RWPE2 (cell line): ENCODE measurements around the gene ABCC12.
A peak's percentile ranks its signal among the peaks of the same experiment; 100 is the strongest.

Source experiments
- ATAC-seq: fragments of 200-7000 bp; cut with Tn5 transposase; 3 replicates; pipeline ENCODE4 v1.9.1; 2021; ENCODE audit warnings: low read depth
- DNase-seq: peaks from one replicate; pipeline ENCODE4 v3.0.0-alpha.2; 2020; ENCODE audit warnings: low spot score
- H3K27ac ChIP-seq: fragments of 450-650 bp; 2 replicates; pipeline ENCODE4 v1.5.1; 2017; ENCODE audit warnings: mild to moderate bottlenecking; ENCODE audit not compliant: poor library complexity, severe bottlenecking
- H3K27me3 ChIP-seq: fragments of 250-450 bp; sonication (Bioruptor Pico); 2 replicates; pipeline ENCODE4 v1.5.1; 2021; ENCODE audit warnings: mild to moderate bottlenecking, moderate library complexity; ENCODE audit not compliant: insufficient read depth, poor library complexity, severe bottlenecking
- H3K36me3 ChIP-seq: fragments of 250-450 bp; sonication (Bioruptor Pico); 2 replicates; pipeline ENCODE4 v1.5.1; 2020; ENCODE audit warnings: low read depth, mild to moderate bottlenecking, moderate library complexity
- H3K4me1 ChIP-seq: fragments of 250-450 bp; sonication (Bioruptor Pico); 2 replicates; pipeline ENCODE4 v1.5.1; 2021; ENCODE audit warnings: mild to moderate bottlenecking, moderate library complexity; ENCODE audit not compliant: insufficient read depth, poor library complexity, severe bottlenecking
- H3K4me3 ChIP-seq: fragments of 250-450 bp; sonication (Bioruptor Pico); 2 replicates; pipeline ENCODE4 v1.5.1; 2021; ENCODE audit warnings: mild to moderate bottlenecking, moderate library complexity; ENCODE audit not compliant: severe bottlenecking
- H3K9me3 ChIP-seq: fragments of 250-450 bp; sonication (Bioruptor Pico); 2 replicates; pipeline ENCODE4 v1.5.1; 2021; ENCODE audit warnings: mild to moderate bottlenecking, moderate library complexity; ENCODE audit not compliant: severe bottlenecking
- TF ChIP-seq, protein P1 (sequence below): fragments of 450-650 bp; IDR thresholded peaks from one replicate; pipeline ENCODE4 v1.5.1; 2017; ENCODE audit warnings: mild to moderate bottlenecking, moderate library complexity; ENCODE audit not compliant: poor library complexity, severe bottlenecking

ABCC12 gene

DNA sequence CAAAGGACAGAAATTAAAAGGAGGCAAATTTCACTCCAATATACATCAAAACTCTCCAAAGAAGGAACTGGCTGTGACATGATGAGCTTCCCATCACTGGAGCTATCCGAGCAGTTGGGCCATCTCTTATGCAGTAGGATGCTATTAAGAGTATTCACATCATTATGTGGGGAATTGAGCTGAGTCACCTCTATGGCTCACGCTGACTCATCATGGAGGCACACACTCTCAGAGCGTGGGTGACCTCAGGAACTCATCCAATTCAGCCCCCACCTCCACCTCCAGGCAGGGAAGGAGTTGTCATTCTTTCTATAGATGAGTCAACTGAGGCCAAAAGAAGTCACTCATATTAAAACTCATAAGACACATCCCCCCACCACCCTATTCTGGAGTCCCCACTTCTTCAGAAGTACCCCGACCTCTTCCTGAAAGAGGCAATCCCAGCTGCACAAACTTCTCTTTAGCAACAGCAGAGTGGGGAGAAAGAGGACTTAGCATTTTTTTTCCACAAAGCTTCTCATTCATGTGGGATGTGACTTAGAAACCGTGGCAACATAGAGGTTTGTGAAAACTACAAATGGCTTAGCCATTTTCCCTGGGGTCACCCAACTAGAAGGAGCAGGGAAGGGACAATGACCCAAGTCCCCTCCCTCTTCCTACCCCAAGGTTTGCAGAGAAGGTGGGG is 32.5 kb downstream of the ABCC12 start:
- TF ChIP-seq, protein P1, sequence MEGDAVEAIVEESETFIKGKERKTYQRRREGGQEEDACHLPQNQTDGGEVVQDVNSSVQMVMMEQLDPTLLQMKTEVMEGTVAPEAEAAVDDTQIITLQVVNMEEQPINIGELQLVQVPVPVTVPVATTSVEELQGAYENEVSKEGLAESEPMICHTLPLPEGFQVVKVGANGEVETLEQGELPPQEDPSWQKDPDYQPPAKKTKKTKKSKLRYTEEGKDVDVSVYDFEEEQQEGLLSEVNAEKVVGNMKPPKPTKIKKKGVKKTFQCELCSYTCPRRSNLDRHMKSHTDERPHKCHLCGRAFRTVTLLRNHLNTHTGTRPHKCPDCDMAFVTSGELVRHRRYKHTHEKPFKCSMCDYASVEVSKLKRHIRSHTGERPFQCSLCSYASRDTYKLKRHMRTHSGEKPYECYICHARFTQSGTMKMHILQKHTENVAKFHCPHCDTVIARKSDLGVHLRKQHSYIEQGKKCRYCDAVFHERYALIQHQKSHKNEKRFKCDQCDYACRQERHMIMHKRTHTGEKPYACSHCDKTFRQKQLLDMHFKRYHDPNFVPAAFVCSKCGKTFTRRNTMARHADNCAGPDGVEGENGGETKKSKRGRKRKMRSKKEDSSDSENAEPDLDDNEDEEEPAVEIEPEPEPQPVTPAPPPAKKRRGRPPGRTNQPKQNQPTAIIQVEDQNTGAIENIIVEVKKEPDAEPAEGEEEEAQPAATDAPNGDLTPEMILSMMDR: no peak
- peaks cover 27% of the 10 kb centered on the region for H3K4me1 ChIP-seq
- peak overlapping the region; percentile 60 for H3K27ac ChIP-seq
- H3K4me3 ChIP-seq: no peak overlapping the region
- DNase-seq (peak; percentile 94), ATAC-seq (peak; percentile 89)
- no peaks in the 10 kb centered on the region for H3K9me3 ChIP-seq
- no peaks in the 10 kb centered on the region for H3K27me3 ChIP-seq
- no peaks in the 10 kb centered on the region for H3K36me3 ChIP-seq

DNA sequence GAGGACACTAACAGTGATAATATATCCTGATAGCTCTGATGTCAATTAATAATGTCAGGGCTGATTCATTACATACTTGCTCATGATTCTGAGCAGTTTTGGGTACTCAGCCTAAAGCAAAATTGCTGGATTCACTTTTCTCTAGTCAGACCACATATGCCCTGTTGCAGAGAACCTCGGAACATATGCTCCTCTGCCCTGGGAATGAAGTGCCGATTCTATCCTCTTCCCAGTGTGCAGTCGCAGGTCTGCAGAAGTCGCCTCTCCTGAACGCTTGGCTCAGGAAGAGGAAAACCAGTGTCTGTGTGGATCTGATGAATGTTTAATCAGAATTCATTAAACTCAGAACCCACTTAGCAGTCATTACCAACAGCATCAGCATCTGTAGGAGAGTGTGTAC is 34.5 kb downstream of the ABCC12 start:
- DNase-seq: no peak
- Histone ChIP-seq H3K4me3 (no peak overlapping the region), H3K27me3 (no peaks in the 10 kb centered on the region), H3K4me1 (peaks cover 14% of the 10 kb centered on the region), H3K27ac (no peak overlapping the region), H3K9me3 (no peaks in the 10 kb centered on the region), H3K36me3 (no peaks in the 10 kb centered on the region)
- TF ChIP-seq, protein P1: no peak
- ATAC-seq: no peak

DNA sequence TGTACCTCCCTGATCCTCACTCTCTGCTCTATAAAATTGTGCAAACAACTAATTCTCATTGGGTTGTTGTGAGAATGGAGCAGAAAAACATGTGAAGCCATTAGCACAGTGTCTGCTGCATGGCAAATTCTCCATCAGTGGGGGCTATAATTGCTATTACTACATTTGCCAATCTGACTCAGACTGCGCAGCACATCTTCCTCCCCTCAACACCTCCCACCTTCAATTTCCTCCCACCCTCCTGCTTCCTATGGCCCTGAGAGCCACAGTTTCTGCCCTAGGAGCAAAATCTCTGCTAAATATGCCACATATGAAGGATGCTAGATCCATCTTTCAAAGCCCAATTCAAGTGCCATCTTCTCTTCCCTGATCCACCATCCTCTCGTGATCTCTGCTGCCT is 37.0 kb downstream of the ABCC12 start:
- no peak for ATAC-seq
- Histone ChIP-seq H3K27me3 (no peaks in the 10 kb centered on the region), H3K9me3 (no peaks in the 10 kb centered on the region), H3K4me3 (no peak overlapping the region), H3K4me1 (peaks cover 13% of the 10 kb centered on the region), H3K36me3 (no peaks in the 10 kb centered on the region), H3K27ac (no peak overlapping the region)
- no peak for DNase-seq
- TF ChIP-seq, protein P1: no peak

DNA sequence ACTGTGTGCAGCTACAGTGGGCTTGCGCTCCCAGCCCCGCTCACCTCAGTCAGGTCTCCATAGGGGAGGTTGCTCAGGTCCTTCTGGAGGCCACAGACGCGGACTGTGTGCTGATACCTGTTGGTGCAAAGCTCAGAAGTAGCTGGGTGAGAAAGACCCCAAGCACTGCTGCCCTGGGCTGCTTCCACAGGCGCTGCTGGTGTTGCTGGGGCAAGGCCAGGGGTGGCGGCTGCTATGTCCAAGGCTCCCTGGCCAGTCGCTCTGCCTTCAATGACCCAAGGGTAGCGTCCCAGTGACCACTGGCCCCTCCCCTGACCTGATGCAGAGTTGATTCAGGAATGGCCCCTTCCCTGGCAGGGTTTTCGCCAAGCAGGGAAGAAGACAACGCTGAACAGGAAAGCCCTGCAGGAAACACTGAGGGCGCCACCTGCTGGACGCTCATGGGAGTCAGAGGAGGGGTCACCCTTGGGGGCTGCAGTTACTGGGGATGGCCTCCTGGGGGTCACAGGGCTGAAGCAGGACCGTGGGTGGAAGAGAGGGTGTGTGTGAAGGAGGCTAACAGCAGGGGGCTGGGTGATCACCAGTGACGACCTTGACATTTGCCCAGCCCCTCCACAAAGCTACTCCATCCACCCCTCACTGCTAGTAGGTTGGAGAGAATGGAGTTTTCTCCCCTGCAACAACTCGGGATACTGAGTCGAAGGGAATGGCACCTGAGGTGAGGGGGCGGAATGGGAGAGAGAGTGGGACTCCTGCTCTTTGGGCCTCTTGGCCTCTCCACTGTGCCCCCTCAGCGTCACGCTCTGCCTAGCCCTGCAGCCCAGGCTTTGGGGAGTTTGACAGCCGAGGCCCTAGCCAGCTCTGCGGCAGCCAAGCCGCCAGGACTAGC is 38.3 kb downstream of the ABCC12 start:
- TF ChIP-seq, protein P1: peak; percentile 65
- peak; percentile 69; the same call in 2 of the 3 replicates for ATAC-seq
- H3K4me3 ChIP-seq: no peak overlapping the region
- DNase-seq: no peak
- H3K4me1 ChIP-seq: no peaks in the 10 kb centered on the region
- no peaks in the 10 kb centered on the region for H3K9me3 ChIP-seq
- no peaks in the 10 kb centered on the region for H3K27me3 ChIP-seq
- H3K27ac ChIP-seq: no peak overlapping the region
- no peaks in the 10 kb centered on the region for H3K36me3 ChIP-seq

DNA sequence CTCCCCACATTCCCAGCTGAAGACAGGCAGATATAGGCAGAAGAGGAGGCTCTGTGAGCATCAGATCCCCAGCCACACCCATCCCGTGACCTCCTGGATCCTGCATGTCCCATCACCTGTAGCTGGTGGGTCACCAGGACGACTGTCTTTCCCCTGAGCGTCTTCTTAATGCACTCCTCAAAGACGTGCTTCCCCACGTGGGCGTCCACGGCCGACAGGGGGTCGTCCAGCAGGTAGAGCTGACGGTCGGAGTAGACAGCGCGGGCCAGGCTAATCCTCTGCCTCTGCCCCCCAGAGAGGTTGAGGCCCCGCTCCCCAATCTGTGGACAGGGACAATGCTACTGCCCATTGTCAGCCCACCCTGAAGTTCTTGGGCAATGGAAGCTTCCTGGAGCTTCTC is 40.5 kb downstream of the ABCC12 start:
- Histone ChIP-seq H3K27me3 (no peaks in the 10 kb centered on the region), H3K36me3 (no peaks in the 10 kb centered on the region), H3K27ac (no peak overlapping the region), H3K4me1 (no peaks in the 10 kb centered on the region), H3K9me3 (no peaks in the 10 kb centered on the region), H3K4me3 (no peak overlapping the region)
- ATAC-seq: no peak
- TF ChIP-seq, protein P1: no peak
- DNase-seq: no peak
